SK-N-SH treated with all-trans-retinoic acid at 6 μM for 48 hours (cell line): ENCODE measurements around the gene TIMM17B.

Source experiments
- ATAC-seq: fragments of 200-7000 bp; cut with Tn5 transposase; 3 replicates; pipeline ENCODE4 v1.9.1; 2020; ENCODE audit warnings: mild to moderate bottlenecking, moderate library complexity
- ARNTL ChIP-seq: fragments of 450-650 bp; formaldehyde crosslinking; IDR thresholded peaks from 2 replicates; pipeline ENCODE4 v1.5.0; 2020; ENCODE audit warnings: low read depth, mild to moderate bottlenecking, moderate library complexity, borderline replicate concordance
- BACH2 ChIP-seq: fragments of 250-450 bp; sonication (Bioruptor Pico); IDR thresholded peaks from 2 replicates; pipeline ENCODE4 v1.9.0; 2021; ENCODE audit warnings: mild to moderate bottlenecking, borderline replicate concordance
- CREB5 ChIP-seq: fragments of 250-450 bp; sonication (Bioruptor Pico); IDR thresholded peaks from 2 replicates; pipeline ENCODE4 v1.5.1; 2020; ENCODE audit warnings: low read depth, mild to moderate bottlenecking, moderate library complexity
- CSDC2 ChIP-seq: fragments of 250-450 bp; sonication (Bioruptor Pico); IDR thresholded peaks from 2 replicates; pipeline ENCODE4 v1.5.0; 2020; ENCODE audit warnings: mild to moderate bottlenecking, moderate library complexity
- CSRNP3 ChIP-seq: fragments of 250-450 bp; sonication (Bioruptor Pico); IDR thresholded peaks from 2 replicates; pipeline ENCODE4 v1.5.1; 2021; ENCODE audit warnings: mild to moderate bottlenecking, moderate library complexity
- ESRRG ChIP-seq: fragments of 250-450 bp; sonication (Bioruptor Pico); IDR thresholded peaks from 2 replicates; pipeline ENCODE4 v1.6.1; 2021; ENCODE audit warnings: mild to moderate bottlenecking
- GLIS3 ChIP-seq: fragments of 250-450 bp; sonication (Bioruptor Pico); IDR thresholded peaks from 2 replicates; pipeline ENCODE4 v1.5.0; 2020; ENCODE audit warnings: mild to moderate bottlenecking, moderate library complexity
- ISL1 ChIP-seq: fragments of 250-450 bp; sonication (Bioruptor Pico); IDR thresholded peaks from 2 replicates; pipeline ENCODE4 v2.1.2; 2022; ENCODE audit warnings: mild to moderate bottlenecking, moderate library complexity
- PATZ1 ChIP-seq: fragments of 250-450 bp; sonication (Bioruptor Pico); IDR thresholded peaks from 2 replicates; pipeline ENCODE4 v1.8.0; 2020; ENCODE audit warnings: mild to moderate bottlenecking, moderate library complexity, borderline replicate concordance
- POU6F1 ChIP-seq: fragments of 250-450 bp; sonication (Bioruptor Pico); IDR thresholded peaks from 2 replicates; pipeline ENCODE4 v1.8.0; 2021; ENCODE audit warnings: low read depth, mild to moderate bottlenecking, moderate library complexity, borderline replicate concordance
- PPARA ChIP-seq: fragments of 250-450 bp; sonication (Bioruptor Pico); IDR thresholded peaks from 2 replicates; pipeline ENCODE4 v1.5.0; 2020; ENCODE audit warnings: mild to moderate bottlenecking, borderline replicate concordance
- RARB ChIP-seq: fragments of 250-450 bp; sonication (Bioruptor Pico); IDR thresholded peaks from 2 replicates; pipeline ENCODE4 v1.8.0; 2021; ENCODE audit warnings: mild to moderate bottlenecking, moderate library complexity
- SNAI2 ChIP-seq: fragments of 250-450 bp; sonication (Bioruptor Pico); IDR thresholded peaks from 2 replicates; pipeline ENCODE4 v1.5.0; 2020; ENCODE audit warnings: mild to moderate bottlenecking, moderate library complexity
- TCF4 ChIP-seq: fragments of 250-450 bp; sonication (Bioruptor Pico); IDR thresholded peaks from 2 replicates; pipeline ENCODE4 v1.8.0; 2021; ENCODE audit warnings: mild to moderate bottlenecking, moderate library complexity, borderline replicate concordance
- TOX ChIP-seq: fragments of 250-450 bp; sonication (Bioruptor Pico); IDR thresholded peaks from 2 replicates; pipeline ENCODE4 v1.8.0; 2021; ENCODE audit warnings: mild to moderate bottlenecking, moderate library complexity, borderline replicate concordance
- TSHZ2 ChIP-seq: fragments of 250-450 bp; sonication (Bioruptor Pico); IDR thresholded peaks from 2 replicates; pipeline ENCODE4 v1.5.0; 2020; ENCODE audit warnings: mild to moderate bottlenecking, moderate library complexity
- ZC3H10 ChIP-seq: fragments of 250-450 bp; sonication (Bioruptor Pico); IDR thresholded peaks from 2 replicates; pipeline ENCODE4 v1.5.1; 2021; ENCODE audit warnings: mild to moderate bottlenecking, moderate library complexity
- ZFP30 ChIP-seq: fragments of 450-650 bp; formaldehyde crosslinking; IDR thresholded peaks from 2 replicates; pipeline ENCODE4 v1.5.0; 2022; ENCODE audit warnings: mild to moderate bottlenecking, moderate library complexity
- ZNF565 ChIP-seq: fragments of 450-650 bp; formaldehyde crosslinking; conservative IDR thresholded peaks from 2 replicates; pipeline ENCODE4 v1.5.0; 2020; ENCODE audit warnings: low read depth, mild to moderate bottlenecking, moderate library complexity
- ZNF8 ChIP-seq: fragments of 450-650 bp; formaldehyde crosslinking; IDR thresholded peaks from 2 replicates; pipeline ENCODE4 v1.5.0; 2020; ENCODE audit warnings: mild to moderate bottlenecking, moderate library complexity

TIMM17B gene

GRCh38 chrX:48936429-48937053, 39.0 kb upstream of the TIMM17B start:
- ATAC-seq: no peak
- TF ChIP-seq CSDC2 (CRISPR knock-in tag) (no peak), ARNTL (CRISPR knock-in tag) (no peak), TCF4 (no peak), ZFP30 (CRISPR knock-in tag) (no peak), POU6F1 (CRISPR knock-in tag) (no peak)

GRCh38 chrX:48935301-48935670, 37.7 kb upstream of the TIMM17B start:
- ATAC-seq: no peak
- TF ChIP-seq RARB (CRISPR knock-in tag): no peak
- TF ChIP-seq GLIS3 (CRISPR knock-in tag): no peak
- TF ChIP-seq CSRNP3 (CRISPR knock-in tag): no peak
- no peak for TF ChIP-seq SNAI2
- TF ChIP-seq PPARA (CRISPR knock-in tag): no peak
- no peak for TF ChIP-seq TCF4
- no peak for TF ChIP-seq CREB5
- TF ChIP-seq, all 23 proteins: peak for 0

GRCh38 chrX:48934581-48935300, 37.2 kb upstream of the TIMM17B start:
- no peak for ATAC-seq

GRCh38 chrX:48933757-48934156, 36.2 kb upstream of the TIMM17B start:
- TF ChIP-seq ESRRG (no peak), GLIS3 (CRISPR knock-in tag) (no peak), ISL1 (CRISPR knock-in tag) (no peak)
- TF ChIP-seq, all 23 proteins: peak for 0
- no peak for ATAC-seq

More at GRCh38 chrX:48934581-48935300, 37.2 kb upstream of the TIMM17B start:
- TF ChIP-seq TCF4: no peak
- no peak for TF ChIP-seq CSDC2 (CRISPR knock-in tag)
- no peak for TF ChIP-seq ZC3H10
- no peak for TF ChIP-seq ESRRG
- TF ChIP-seq PATZ1: no peak
- no peak for TF ChIP-seq ARNTL (CRISPR knock-in tag)

GRCh38 chrX:48927736-48928382, 30.3 kb upstream of the TIMM17B start:
- TF ChIP-seq ZNF565 (CRISPR knock-in tag) (no peak), PATZ1 (no peak), CSRNP3 (CRISPR knock-in tag) (no peak), CSDC2 (CRISPR knock-in tag) (no peak), BACH2 (no peak), ZFP30 (CRISPR knock-in tag) (no peak), ZNF8 (CRISPR knock-in tag) (no peak), ISL1 (CRISPR knock-in tag) (no peak), TOX (CRISPR knock-in tag) (no peak), TCF4 (no peak), ZC3H10 (no peak), TSHZ2 (CRISPR knock-in tag) (no peak)
- ATAC-seq: no peak
